ENCODE measurements around the gene ALDH3A1. TPM values are rescaled to one million over a fixed set of nuclear protein-coding genes. Genes with fewer than 3 reads are reported as not detected.
A peak's percentile ranks its signal among the peaks of the same experiment; 100 is the strongest.
"Not testable (repeated sequence)": the region's sequence is repeated elsewhere in the genome, so short reads cannot be mapped to it uniquely, and the experiment has no call there.

The ALDH3A1 gene
- total and polyA plus RNA-seq, 2 donors = 0.76 to 2.2 TPM

DNA sequence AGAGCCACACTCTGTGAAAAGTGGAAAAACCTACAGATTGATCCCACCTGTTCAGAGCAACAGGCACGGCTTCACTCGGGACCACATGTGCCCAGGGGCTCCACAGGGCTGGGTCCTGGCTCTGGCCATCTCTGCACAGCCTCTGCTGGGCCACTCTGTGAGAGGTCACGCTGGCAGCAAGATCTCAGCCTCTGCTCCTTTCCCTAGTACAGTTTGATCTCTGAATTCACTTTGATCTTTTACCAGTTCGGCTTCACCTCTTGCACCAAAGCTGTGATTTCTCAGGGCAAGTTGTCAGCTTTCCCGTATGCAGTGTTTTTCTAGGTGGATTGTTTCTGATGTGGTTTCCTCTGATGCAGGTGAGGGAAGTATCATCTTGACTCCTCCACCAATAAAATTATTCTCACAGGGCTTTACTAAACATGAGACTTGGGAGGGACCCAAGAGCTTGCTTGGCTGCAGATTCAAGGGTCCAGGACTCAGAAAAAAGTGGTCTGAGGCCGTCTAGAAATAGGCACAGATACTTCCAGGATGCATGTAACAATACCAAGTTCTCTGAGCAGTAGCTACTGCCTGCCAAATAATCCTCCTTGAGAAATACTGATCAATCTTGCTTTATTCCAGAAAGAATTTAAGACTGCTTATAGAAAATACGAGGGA lies 24.0 kb upstream of the ALDH3A1 start:
- peaks cover 13 to 17% of the 10 kb centered on the region in 2 donors for H3K4me1 ChIP-seq (ENCODE audit: control insufficient read depth in 2 of 2, insufficient read depth in 2 of 2, low read length in 2 of 2)
- no peaks in the 10 kb centered on the region for H3K9me3 ChIP-seq (ENCODE audit: control insufficient read depth in 2 of 2, insufficient read depth in 1 of 2, low read length in 1 of 2)
- peak overlapping the region in 1 of 2 donors; percentile 81 for H3K27ac ChIP-seq (ENCODE audit: low read depth in 1 of 2, low read length in 1 of 2)
- H3K4me3 ChIP-seq (ENCODE audit: low read length in 2 of 2) = no peak overlapping the region
- H3K27me3 ChIP-seq (ENCODE audit: control insufficient read depth in 2 of 2, insufficient read depth in 1 of 2, low read length in 1 of 2) = peaks cover 0 to 7% of the 10 kb centered on the region in 2 donors
- H3K36me3 ChIP-seq (ENCODE audit: control insufficient read depth in 2 of 2, insufficient read depth in 2 of 2, low read length in 1 of 2) = no peaks in the 10 kb centered on the region
- 50% methylated on average over 7 of the region's 7 CpGs for WGBS
- DNase-seq (ENCODE audit: low read depth in 6 of 9, low spot score in 9 of 9) = peak; percentile 23 to 84 (median 52)

DNA sequence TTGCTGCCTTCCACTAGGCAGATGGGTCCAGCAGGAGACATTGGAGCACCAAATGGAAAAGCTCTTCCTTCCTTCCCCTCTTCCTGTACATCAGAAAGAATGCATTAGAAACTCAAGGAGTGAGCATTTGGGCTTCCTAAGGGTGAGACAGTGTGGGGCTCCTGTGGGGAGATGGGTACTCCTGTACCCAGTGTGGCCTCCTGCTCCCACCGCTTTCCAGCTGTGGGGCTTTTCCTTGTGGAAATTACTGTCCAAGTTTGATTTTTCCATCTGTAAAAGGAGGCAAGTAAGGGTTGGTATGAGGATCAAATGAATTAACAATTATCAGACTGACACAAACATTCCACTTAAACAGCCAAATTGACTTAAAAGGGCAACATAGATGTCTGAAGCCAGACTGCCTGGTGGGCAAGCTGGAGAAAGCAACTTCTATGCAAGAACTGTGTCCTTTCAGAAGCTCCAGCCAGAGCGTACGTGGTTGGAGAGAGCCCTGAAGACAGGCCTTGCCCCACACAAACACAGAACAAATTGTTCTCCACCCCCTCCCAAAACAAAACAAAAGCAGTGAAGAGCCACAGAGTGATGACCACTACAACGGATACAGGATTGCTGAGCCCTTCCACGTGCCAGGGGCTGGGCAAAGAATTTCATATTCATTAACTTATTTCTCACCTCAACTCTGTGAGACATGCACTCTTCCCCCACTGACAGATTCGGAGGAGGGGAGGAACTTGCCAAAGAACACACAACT lies 23.1 kb upstream of the ALDH3A1 start:
- Histone ChIP-seq H3K4me3 (ENCODE audit: low read length in 2 of 2) (no peak overlapping the region), H3K4me1 (ENCODE audit: control insufficient read depth in 2 of 2, insufficient read depth in 2 of 2, low read length in 2 of 2) (peaks cover 13 to 17% of the 10 kb centered on the region in 2 donors), H3K9me3 (ENCODE audit: control insufficient read depth in 2 of 2, insufficient read depth in 1 of 2, low read length in 1 of 2) (no peaks in the 10 kb centered on the region), H3K27me3 (ENCODE audit: control insufficient read depth in 2 of 2, insufficient read depth in 1 of 2, low read length in 1 of 2) (peaks cover 0 to 10% of the 10 kb centered on the region in 2 donors), H3K36me3 (ENCODE audit: control insufficient read depth in 2 of 2, insufficient read depth in 2 of 2, low read length in 1 of 2) (no peaks in the 10 kb centered on the region), H3K27ac (ENCODE audit: low read depth in 1 of 2, low read length in 1 of 2) (peak overlapping the region in 1 of 2 donors; percentile 60)
- 94% methylated on average over 6 of the region's 6 CpGs for WGBS
- no peak for DNase-seq (ENCODE audit: low read depth in 6 of 9, low spot score in 9 of 9)

DNA sequence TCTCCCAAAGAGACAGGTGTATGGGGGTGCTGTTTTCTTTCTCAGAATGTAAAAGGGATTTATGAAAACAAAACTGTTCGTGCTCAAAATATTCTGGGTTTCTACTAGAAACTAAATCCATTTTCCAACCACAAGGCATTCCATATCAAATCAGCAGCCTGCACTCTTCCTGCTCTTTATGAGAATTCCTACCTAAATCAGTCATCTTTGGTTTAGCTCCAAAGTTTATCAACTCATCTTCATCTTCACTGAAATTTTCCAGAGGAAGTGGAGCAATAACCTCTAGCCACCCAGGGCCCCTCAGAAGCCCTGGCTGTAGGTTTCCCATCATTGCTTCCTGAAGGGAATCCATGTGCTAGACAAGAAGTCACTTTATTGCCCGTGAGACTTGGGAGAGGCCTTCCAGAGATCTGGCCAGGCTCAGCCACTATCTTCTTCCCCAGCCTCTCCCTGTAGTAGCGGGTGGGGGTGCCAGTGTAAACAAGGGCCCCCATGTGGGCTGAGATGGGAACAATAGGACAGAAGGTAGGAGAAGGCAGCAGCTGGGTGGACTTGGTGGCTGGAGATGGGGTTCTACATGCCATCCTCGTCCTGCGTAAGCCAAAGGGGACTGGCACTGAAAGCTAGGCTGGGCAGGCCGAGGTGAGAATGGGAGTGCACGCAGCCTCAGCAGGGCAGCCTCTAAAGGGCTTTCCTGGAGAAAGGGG lies 22.0 kb upstream of the ALDH3A1 start:
- H3K27ac ChIP-seq (ENCODE audit: low read depth in 1 of 2, low read length in 1 of 2) = no peak overlapping the region
- no peak for DNase-seq (ENCODE audit: low read depth in 6 of 9, low spot score in 9 of 9)
- no peaks in the 10 kb centered on the region for H3K9me3 ChIP-seq (ENCODE audit: control insufficient read depth in 2 of 2, insufficient read depth in 1 of 2, low read length in 1 of 2)
- no peaks in the 10 kb centered on the region for H3K36me3 ChIP-seq (ENCODE audit: control insufficient read depth in 2 of 2, insufficient read depth in 2 of 2, low read length in 1 of 2)
- H3K4me3 ChIP-seq (ENCODE audit: low read length in 2 of 2) = no peak overlapping the region
- H3K4me1 ChIP-seq (ENCODE audit: control insufficient read depth in 2 of 2, insufficient read depth in 2 of 2, low read length in 2 of 2) = peaks cover 13 to 17% of the 10 kb centered on the region in 2 donors
- peaks cover 0 to 12% of the 10 kb centered on the region in 2 donors for H3K27me3 ChIP-seq (ENCODE audit: control insufficient read depth in 2 of 2, insufficient read depth in 1 of 2, low read length in 1 of 2)
- 96% methylated on average over 7 of the region's 7 CpGs for WGBS

DNA sequence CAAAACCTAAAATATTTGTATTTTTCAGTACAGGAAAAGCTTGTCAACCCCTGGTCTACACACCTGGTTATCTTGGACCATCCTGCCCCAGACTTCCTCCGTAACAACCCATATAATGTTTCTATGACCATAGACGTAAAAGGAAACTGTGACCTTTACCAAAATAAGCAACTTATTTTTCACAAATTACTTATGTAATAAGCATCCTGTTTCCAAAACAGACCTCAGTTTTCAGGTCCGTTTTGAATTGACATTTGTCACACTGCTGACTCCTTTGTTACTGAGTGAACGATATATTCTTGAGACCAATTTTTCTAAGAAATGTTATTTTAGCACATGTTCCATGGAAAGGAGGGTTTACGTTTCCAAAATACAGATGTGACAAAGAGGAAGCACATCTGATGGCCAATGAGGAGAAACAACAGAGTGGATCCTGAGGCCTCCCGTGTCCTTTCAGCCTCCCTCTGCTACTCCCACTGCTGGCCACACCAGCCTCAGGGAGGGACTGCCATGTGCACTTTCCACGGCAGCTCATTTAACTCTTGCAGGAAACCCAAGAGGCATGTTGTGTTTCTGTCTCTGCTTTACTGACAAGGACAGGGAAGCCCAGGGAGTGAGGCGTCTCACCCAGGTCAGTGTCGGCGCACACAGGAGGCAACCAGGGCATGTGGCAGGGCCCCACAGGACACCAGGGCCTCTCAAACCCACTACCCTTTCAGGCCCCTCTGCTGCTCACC lies 20.1 kb upstream of the ALDH3A1 start:
- DNase-seq (ENCODE audit: low read depth in 6 of 9, low spot score in 9 of 9) = no peak
- Histone ChIP-seq H3K36me3 (ENCODE audit: control insufficient read depth in 2 of 2, insufficient read depth in 2 of 2, low read length in 1 of 2) (no peaks in the 10 kb centered on the region), H3K9me3 (ENCODE audit: control insufficient read depth in 2 of 2, insufficient read depth in 1 of 2, low read length in 1 of 2) (no peaks in the 10 kb centered on the region), H3K27me3 (ENCODE audit: control insufficient read depth in 2 of 2, insufficient read depth in 1 of 2, low read length in 1 of 2) (peaks cover 0 to 12% of the 10 kb centered on the region in 2 donors), H3K4me1 (ENCODE audit: control insufficient read depth in 2 of 2, insufficient read depth in 2 of 2, low read length in 2 of 2) (peaks cover 12 to 17% of the 10 kb centered on the region in 2 donors), H3K27ac (ENCODE audit: low read depth in 1 of 2, low read length in 1 of 2) (no peak overlapping the region), H3K4me3 (ENCODE audit: low read length in 2 of 2) (no peak overlapping the region)
- 64% methylated on average over 10 of the region's 10 CpGs for WGBS

DNA sequence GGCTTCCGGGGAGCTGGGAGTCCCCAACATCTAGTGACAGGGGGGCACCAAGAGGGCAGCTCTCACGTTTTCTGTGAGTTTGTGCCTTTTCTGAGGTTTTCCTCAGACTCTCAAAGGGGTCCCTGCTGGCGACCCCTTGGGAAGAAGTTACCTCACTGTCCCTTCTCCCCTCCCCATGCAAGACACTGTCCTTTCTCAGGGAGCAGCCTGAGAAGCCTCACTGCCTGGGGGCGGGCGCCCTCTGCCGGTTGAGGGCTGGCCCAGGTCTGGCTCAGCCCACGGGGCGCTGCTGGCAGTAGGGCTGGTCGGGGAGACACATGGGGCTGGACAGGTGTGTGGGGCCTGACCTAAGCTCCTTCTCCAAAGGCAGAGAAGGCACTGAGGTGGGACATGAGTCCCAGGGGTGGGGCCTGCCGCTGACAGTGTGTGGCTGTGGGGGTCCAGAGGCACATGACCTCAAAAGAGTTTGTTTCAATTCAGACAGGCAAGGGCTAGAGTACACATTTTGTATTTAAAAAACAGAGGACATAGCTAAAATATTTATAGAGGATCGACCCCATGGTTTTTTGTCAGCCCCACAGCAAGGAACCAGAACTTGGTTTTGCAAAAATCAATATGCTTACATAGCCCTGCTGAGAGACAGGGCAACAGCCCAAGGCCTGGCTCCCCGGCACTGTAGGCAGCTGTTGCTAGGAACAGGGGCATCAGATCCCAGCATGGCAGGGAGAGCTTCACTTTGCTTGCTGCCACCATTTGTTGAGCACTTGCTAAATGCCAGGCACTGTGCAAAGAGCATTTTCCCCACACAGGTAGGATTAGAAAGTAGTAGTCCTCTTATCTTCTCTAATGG lies 18.5 kb upstream of the ALDH3A1 start:
- WGBS = 29% methylated on average over 12 of the region's 12 CpGs
- H3K27me3 ChIP-seq (ENCODE audit: control insufficient read depth in 2 of 2, insufficient read depth in 1 of 2, low read length in 1 of 2) = peaks cover 0 to 23% of the 10 kb centered on the region in 2 donors
- H3K4me1 ChIP-seq (ENCODE audit: control insufficient read depth in 2 of 2, insufficient read depth in 2 of 2, low read length in 2 of 2) = peaks cover 3 to 7% of the 10 kb centered on the region in 2 donors
- peak; percentile 21 to 68 (median 47) for DNase-seq (ENCODE audit: low read depth in 6 of 9, low spot score in 9 of 9)
- no peaks in the 10 kb centered on the region for H3K9me3 ChIP-seq (ENCODE audit: control insufficient read depth in 2 of 2, insufficient read depth in 1 of 2, low read length in 1 of 2)
- no peak overlapping the region for H3K27ac ChIP-seq (ENCODE audit: low read depth in 1 of 2, low read length in 1 of 2)
- H3K36me3 ChIP-seq (ENCODE audit: control insufficient read depth in 2 of 2, insufficient read depth in 2 of 2, low read length in 1 of 2) = no peaks in the 10 kb centered on the region
- H3K4me3 ChIP-seq (ENCODE audit: low read length in 2 of 2) = no peak overlapping the region

DNA sequence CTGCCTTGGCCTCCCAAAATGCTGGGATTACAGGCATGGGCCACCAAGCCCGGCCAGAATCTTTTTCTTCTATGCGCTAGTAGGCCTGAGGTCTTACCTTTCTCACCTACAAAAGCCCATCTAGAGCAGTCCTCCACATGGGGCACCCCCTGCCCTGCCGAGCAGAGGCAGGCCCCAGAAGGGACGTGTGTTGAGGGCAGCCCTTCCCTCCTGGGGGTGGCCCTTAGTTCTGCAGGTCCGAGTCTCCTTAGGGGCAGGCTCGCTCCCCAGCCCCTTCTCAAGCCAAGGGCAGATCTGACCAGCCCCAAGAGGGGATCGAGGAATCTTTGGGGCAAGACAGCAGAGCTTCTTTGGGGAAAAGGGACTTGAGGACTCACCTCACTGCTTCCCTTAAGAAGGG lies 17.9 kb upstream of the ALDH3A1 start:
- no peak for DNase-seq (ENCODE audit: low read depth in 6 of 9, low spot score in 9 of 9)
- WGBS = 87% methylated on average over 7 of the region's 7 CpGs
- H3K36me3 ChIP-seq (ENCODE audit: control insufficient read depth in 2 of 2, insufficient read depth in 2 of 2, low read length in 1 of 2) = no peaks in the 10 kb centered on the region
- H3K4me3 ChIP-seq (ENCODE audit: low read length in 2 of 2) = no peak overlapping the region
- peaks cover 0 to 24% of the 10 kb centered on the region in 2 donors for H3K27me3 ChIP-seq (ENCODE audit: control insufficient read depth in 2 of 2, insufficient read depth in 1 of 2, low read length in 1 of 2)
- H3K9me3 ChIP-seq (ENCODE audit: control insufficient read depth in 2 of 2, insufficient read depth in 1 of 2, low read length in 1 of 2) = no peaks in the 10 kb centered on the region
- peaks cover 0 to under 1% of the 10 kb centered on the region in 2 donors for H3K4me1 ChIP-seq (ENCODE audit: control insufficient read depth in 2 of 2, insufficient read depth in 2 of 2, low read length in 2 of 2)
- no peak overlapping the region for H3K27ac ChIP-seq (ENCODE audit: low read depth in 1 of 2, low read length in 1 of 2)

DNA sequence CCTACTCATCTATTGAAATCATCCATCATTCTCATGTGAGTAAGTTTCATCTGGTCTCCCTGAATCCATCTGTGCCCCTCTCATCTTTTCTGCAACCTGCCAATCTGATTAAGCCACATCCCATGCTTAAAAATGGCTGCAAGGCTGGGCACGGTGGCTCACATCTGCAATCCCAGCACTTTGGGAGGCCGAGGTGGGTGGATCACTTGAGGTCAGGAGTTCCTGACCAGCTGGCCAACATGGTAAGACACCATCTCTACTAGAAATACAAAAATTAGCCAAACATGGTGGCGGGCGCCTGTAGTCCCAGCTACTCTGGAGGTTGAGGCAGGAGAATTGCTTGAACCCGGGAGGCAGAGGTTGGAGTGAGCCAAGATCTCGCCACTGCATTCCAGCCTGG lies 15.9 kb upstream of the ALDH3A1 start:
- DNase-seq (ENCODE audit: low read depth in 6 of 9, low spot score in 9 of 9); H3K27ac ChIP-seq (ENCODE audit: low read depth in 1 of 2, low read length in 1 of 2); H3K36me3 ChIP-seq (ENCODE audit: control insufficient read depth in 2 of 2, insufficient read depth in 2 of 2, low read length in 1 of 2); H3K4me1 ChIP-seq (ENCODE audit: control insufficient read depth in 2 of 2, insufficient read depth in 2 of 2, low read length in 2 of 2); H3K4me3 ChIP-seq (ENCODE audit: low read length in 2 of 2); H3K9me3 ChIP-seq (ENCODE audit: control insufficient read depth in 2 of 2, insufficient read depth in 1 of 2, low read length in 1 of 2): not testable (repeated sequence)
- H3K27me3 ChIP-seq (ENCODE audit: control insufficient read depth in 2 of 2, insufficient read depth in 1 of 2, low read length in 1 of 2) = peaks cover 0 to 27% of the 10 kb centered on the region in 2 donors
- WGBS = 97% methylated on average over 6 of the region's 6 CpGs

DNA sequence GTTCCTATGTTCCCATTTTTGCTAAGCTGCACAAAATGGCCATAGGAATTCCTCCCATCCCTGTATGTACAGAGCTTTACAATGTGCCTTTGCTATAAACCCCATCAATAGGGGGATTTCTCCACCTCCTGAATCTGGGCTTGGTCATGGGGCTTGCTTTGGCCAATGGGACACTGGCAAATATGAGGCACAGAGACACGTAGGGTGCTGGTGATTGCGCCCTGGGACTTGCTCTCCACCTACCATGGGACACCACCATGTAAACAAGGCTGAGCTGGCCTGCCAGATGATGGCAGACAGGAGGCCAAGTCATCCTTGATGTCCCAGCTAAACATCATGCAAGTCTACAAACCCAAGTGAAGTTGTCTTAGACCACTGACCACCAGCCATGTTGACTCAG lies 15.3 kb upstream of the ALDH3A1 start:
- Histone ChIP-seq H3K27me3 (ENCODE audit: control insufficient read depth in 2 of 2, insufficient read depth in 1 of 2, low read length in 1 of 2) (peaks cover 0 to 25% of the 10 kb centered on the region in 2 donors), H3K9me3 (ENCODE audit: control insufficient read depth in 2 of 2, insufficient read depth in 1 of 2, low read length in 1 of 2) (no peaks in the 10 kb centered on the region), H3K36me3 (ENCODE audit: control insufficient read depth in 2 of 2, insufficient read depth in 2 of 2, low read length in 1 of 2) (no peaks in the 10 kb centered on the region), H3K27ac (ENCODE audit: low read depth in 1 of 2, low read length in 1 of 2) (no peak overlapping the region), H3K4me1 (ENCODE audit: control insufficient read depth in 2 of 2, insufficient read depth in 2 of 2, low read length in 2 of 2) (no peaks in the 10 kb centered on the region), H3K4me3 (ENCODE audit: low read length in 2 of 2) (no peak overlapping the region)
- 93% methylated on average over 2 of the region's 2 CpGs for WGBS
- no peak for DNase-seq (ENCODE audit: low read depth in 6 of 9, low spot score in 9 of 9)

Data from thymus (tissue), 11 donors.